ENCODE measurements around the gene EHHADH.

DNA sequence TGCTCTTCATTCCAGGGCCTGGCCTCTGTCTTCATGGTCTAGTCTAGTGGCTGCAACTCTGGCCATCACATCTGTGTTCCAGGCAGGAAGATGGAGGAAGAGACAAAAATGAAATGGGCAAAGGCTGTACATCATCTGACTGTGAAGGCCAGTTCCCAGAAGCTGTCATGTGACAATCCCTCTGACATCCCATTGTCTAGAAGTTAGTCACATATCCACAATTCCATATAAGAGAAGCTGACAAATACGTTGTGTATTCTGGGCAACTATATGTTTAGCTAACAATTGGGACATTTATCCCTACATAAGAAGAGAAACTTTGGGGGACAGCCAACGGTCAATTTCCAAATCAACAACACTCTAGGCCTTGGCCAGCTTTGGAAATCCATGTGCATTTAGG is 66.5 kb downstream of the EHHADH start:
- TF ChIP-seq, protein P1, sequence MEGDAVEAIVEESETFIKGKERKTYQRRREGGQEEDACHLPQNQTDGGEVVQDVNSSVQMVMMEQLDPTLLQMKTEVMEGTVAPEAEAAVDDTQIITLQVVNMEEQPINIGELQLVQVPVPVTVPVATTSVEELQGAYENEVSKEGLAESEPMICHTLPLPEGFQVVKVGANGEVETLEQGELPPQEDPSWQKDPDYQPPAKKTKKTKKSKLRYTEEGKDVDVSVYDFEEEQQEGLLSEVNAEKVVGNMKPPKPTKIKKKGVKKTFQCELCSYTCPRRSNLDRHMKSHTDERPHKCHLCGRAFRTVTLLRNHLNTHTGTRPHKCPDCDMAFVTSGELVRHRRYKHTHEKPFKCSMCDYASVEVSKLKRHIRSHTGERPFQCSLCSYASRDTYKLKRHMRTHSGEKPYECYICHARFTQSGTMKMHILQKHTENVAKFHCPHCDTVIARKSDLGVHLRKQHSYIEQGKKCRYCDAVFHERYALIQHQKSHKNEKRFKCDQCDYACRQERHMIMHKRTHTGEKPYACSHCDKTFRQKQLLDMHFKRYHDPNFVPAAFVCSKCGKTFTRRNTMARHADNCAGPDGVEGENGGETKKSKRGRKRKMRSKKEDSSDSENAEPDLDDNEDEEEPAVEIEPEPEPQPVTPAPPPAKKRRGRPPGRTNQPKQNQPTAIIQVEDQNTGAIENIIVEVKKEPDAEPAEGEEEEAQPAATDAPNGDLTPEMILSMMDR (IDR thresholded peaks at IDR 0.05; ENCODE audit: low read depth, low read length, missing input control) = no peak
- no peak for TF ChIP-seq SP1 (IDR thresholded peaks at IDR 0.05)
- TF ChIP-seq YY1 (IDR thresholded peaks at IDR 0.05) = no peak
- TF ChIP-seq MAX (IDR thresholded peaks at IDR 0.05) = no peak
- no peak for TF ChIP-seq GABPA (IDR thresholded peaks at IDR 0.05 in 1 of 2, conservative IDR thresholded peaks at IDR 0.05 in 1 of 2)
- no peak for TF ChIP-seq RXRA (IDR thresholded peaks at IDR 0.05)
- no peak for TF ChIP-seq TAF1 (conservative IDR thresholded peaks at IDR 0.05)
